TTC549 (cell line): ENCODE results near the gene MRTFB.

Experiments used
- FAIRE-seq: peaks from 2 replicates; lab custom pipeline; 2012; peaks lifted over from hg19 to GRCh38; lab: Jason Lieb, UNC

Gene MRTFB

DNA sequence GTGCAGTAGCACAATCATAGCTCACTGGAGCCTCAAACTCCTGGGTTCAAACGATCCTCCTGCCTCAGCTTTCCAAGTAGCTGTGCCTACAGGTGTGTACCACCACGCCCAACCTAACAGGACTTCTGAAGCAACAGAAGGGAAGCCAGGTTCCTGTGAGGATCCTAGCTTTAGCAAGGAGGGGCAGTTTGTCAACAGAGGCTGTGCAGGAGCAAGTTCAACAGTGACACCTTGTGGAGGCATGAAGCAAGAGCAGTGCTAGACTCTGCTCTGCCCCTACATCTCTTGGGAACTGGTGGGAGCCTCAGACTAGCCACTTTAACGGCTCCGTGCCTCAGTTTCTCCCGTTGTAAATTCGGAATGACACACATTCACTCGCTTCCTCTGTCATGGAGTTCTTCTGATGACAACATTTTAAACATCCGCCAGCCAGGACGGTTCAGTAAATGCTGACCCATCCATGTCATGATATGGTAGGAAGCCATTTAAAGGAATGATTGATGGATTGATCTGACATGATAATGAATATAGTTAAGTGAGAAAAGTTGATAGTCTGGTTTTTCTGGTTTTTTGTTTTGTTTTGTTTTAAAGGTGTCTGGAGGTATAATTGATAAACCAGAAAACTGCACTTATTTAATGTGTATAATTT is 218.7 kb downstream of the MRTFB start:
- FAIRE-seq: no peak

DNA sequence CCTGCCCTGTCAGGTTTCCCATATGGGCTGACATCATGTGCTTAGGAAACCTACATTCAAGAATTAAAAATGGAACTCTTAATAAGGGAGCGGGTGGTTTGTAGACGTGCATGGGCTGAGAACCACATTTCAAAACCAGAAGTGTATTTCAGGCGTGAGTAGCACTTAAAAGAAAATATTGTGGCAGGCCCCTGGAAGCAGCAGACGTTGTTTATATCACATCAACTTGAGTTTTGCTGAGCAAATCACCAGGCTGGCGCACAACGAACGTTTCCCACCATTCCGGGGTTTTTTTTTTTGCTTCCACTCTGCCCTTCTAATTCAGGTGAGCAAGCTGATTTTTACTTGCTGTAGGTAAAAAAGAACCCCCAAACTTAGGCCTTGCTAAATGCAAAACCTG is 220.2 kb downstream of the MRTFB start:
- no peak for FAIRE-seq

- no peak for FAIRE-seq
Observed at GRCh38 chr16:14292051-14292825, 221.1 kb downstream of the MRTFB start.

- no peak for FAIRE-seq
Observed at GRCh38 chr16:14296663-14297062, 225.5 kb downstream of the MRTFB start.

- no peak for FAIRE-seq
Observed at GRCh38 chr16:14298374-14299122, 227.4 kb downstream of the MRTFB start.

- FAIRE-seq: no peak
Observed at GRCh38 chr16:14300705-14301168, 229.6 kb downstream of the MRTFB start.

- no peak for FAIRE-seq
Observed at GRCh38 chr16:14301169-14302030, 230.3 kb downstream of the MRTFB start.

DNA sequence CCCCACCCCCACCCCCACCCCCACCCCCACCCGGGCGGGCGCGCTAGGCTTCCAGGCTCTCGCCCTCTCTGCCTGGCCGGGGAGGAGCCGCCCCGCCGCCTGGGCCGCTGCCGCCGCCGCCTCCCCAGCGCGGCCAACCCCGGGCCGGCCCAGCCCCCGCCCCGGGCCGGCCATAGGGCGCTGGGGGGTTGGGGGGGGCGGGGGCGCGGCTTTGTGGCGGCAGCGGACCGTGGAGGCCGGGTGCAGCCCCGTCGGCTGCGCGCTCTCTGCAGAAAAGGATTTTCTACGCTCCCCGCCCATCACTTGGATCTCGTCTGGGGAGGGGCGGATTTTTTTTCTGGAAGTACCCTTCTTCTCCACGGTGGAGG is 230.9 kb downstream of the MRTFB start:
- FAIRE-seq: no peak

DNA sequence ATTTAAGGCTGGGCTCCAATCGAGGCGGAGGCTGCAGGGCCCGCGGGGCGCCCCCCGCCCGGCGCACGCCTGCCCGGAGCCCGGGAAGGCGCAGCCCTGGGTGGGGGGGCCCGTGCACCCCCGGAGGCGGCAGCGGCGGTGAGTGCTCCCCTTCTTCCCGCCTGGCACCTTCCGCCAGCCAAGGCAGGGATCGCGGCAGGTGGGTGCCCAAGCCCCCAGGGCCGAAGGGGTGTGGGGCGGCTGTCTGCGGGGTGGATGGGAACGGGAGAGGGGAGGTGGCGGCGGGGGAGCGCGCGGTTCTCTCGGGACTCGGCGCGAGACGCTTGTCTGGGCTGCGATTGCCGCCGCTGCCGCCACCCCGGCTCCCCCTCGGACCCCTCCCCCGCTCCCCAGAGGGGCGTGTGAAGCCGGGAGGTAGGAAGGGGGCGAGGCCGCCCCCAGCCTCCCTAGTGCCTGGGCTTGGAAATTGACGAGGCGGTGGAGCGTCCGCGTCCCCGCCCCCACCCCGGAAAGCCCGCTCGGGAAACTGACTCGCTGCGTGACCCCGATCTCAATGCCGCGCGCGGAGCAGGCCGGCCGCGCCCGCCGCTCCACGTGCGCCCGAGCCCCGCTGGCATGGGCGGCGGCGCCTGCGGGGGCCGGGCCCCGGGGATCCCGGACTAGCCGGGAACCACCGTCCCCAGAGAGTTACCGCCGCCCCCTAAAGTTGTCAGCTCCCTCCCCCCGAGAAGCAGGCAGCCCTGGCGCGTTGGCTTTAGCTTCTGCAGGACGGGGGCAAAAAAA is 231.5 kb downstream of the MRTFB start:
- no peak for FAIRE-seq

- no peak for FAIRE-seq
Observed at GRCh38 chr16:14303182-14303618, 232.1 kb downstream of the MRTFB start.

DNA sequence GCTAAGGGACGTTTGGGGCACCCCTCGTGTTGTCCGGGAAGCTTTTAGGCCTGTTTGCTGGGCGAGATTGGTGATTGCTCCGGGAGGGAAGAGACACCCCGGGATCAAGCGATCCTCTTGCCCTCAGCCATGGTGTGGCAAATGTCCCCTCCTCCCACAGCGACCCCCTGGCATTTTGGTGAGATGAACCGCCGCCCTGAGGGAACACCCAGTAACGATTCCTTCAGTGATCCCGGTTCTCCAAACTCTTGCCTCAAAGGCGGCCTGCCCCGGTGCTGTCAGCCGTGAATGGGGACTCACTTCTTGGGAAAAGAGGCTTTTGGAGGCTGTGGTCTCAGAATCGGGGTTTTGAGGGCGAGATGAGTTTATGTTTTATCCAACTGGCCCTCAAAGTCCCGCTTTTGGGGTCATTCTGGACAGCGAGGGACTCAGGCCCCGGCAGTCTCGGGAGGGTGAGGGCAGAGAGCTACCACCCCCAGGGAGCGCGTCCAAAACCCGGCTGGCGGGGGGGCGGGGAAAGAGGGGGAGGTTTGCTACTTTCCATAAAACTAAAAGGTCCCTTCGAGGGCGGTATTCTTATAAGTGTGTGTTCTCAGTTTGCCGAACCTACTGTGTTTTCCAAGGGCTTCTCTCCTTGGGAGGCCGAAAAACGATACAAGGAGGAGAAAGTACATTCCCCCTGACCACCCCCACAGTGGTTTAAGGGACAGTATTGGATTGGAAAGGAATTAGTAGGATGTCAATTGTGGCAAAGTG is 232.7 kb downstream of the MRTFB start:
- no peak for FAIRE-seq

GRCh38 chr16:14304891-14305460 is 233.9 kb downstream of the MRTFB start:
- no peak for FAIRE-seq

GRCh38 chr16:14306485-14307058 is 235.5 kb downstream of the MRTFB start:
- FAIRE-seq: no peak

DNA sequence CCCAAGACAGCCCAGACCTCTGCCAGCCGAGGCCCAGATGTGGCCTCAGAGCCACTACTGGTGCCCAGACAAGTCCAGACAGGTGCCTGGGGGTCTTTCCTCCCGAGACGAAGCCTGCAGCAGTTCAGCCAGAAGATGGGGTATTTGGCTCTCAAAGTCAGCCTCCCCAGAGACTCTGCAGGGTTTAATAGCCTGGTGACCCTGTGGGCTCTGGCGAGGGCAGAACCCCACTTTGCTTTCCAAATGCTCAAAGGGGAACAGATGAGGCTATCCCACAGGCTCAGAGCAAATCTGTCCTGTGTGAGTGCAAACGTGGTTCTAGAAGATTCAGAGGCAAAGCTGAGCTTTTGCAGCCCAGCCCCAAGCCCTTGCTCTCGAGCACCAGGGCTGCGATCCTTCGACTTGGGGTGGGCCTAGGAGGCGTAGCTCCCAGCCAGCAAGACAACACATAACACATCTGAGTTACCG is 236.0 kb downstream of the MRTFB start:
- FAIRE-seq: no peak

GRCh38 chr16:14307527-14308367 is 236.6 kb downstream of the MRTFB start:
- FAIRE-seq: no peak

GRCh38 chr16:14308368-14308723 is 237.2 kb downstream of the MRTFB start:
- FAIRE-seq: no peak

- no peak for FAIRE-seq
Observed at GRCh38 chr16:14309001-14309886, 238.1 kb downstream of the MRTFB start.

DNA sequence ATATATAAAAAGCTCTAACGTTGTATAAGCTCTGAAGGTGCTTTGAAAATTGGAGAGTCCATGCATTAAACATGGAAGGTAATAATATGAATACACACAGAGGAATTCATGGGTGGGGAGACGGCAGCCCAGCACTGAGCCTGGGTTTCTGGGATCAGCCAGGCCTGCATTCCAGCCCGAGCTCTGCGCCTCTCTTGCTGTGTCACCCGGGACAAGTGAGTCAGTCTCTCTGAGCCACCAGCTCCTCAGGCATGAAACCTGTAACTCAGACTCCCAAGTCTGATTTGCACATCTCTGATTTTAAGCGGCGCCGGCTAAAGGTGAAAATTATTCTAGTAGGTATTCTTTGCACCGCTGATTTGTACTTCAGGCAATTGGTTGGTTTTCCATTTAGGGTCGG is 238.8 kb downstream of the MRTFB start:
- no peak for FAIRE-seq
